Nephron (organoid): ENCODE data around the gene APOO.

ENCODE experiments used
- H3K27ac Mint-ChIP-seq, 3 experiments: 2 replicates each; pipeline ENCODE4 v1.8.0; 2020; ENCODE audit warnings: mixed read lengths in 3 of 3, mild to moderate bottlenecking in 2 of 3, moderate library complexity in 1 of 3
- H3K27me3 Mint-ChIP-seq: 2 replicates; pipeline ENCODE4 v1.8.0; 2021; ENCODE audit warnings: low read depth, mild to moderate bottlenecking, moderate library complexity, mixed read lengths
- H3K36me3 Mint-ChIP-seq: 2 replicates; pipeline ENCODE4 v1.8.0; 2020; ENCODE audit warnings: low read depth, mixed read lengths
- H3K4me1 Mint-ChIP-seq: 2 replicates; pipeline ENCODE4 v1.8.0; 2020; ENCODE audit warnings: mixed read lengths
- H3K4me3 Mint-ChIP-seq, 3 experiments: 2 replicates each; pipeline ENCODE4 v1.8.0; 2020; ENCODE audit warnings: mild to moderate bottlenecking in 3 of 3, mixed read lengths in 3 of 3, moderate library complexity in 2 of 3
- H3K9me3 Mint-ChIP-seq: 2 replicates; pipeline ENCODE4 v1.8.0; 2020; ENCODE audit warnings: mixed read lengths
- CTCF ChIP-seq, 3 experiments: fragments of 200-600 bp; sonication (generic); IDR thresholded peaks; one replicate each; pipeline ENCODE4 v1.5.0; 2021; ENCODE audit warnings: antibody characterized with exemption in 3 of 3; ENCODE audit not compliant: unreplicated experiment in 3 of 3

Gene APOO

GRCh38 chrX:23841847-23842522, 65.8 kb downstream of the APOO start:
- Mint-ChIP-seq H3K4me1 (peaks cover 27% of the 10 kb centered on the region), H3K9me3 (no peaks in the 10 kb centered on the region), H3K4me3 (no peak overlapping the region), H3K27me3 (no peaks in the 10 kb centered on the region), H3K27ac (peak overlapping the region in 2 of 3 experiments; percentile 23 to 87), H3K36me3 (peaks cover 18% of the 10 kb centered on the region)
- no peak for TF ChIP-seq CTCF (IDR thresholded peaks at IDR 0.05; ENCODE audit: unreplicated experiment in 3 of 3)

GRCh38 chrX:23840674-23841073, 67.1 kb downstream of the APOO start:
- Mint-ChIP-seq H3K4me1 (peaks cover 26% of the 10 kb centered on the region), H3K27ac (peak overlapping the region; percentile 13 to 87 (median 30)), H3K4me3 (no peak overlapping the region), H3K27me3 (no peaks in the 10 kb centered on the region), H3K9me3 (no peaks in the 10 kb centered on the region), H3K36me3 (peaks cover 20% of the 10 kb centered on the region)
- no peak for TF ChIP-seq CTCF (IDR thresholded peaks at IDR 0.05; ENCODE audit: unreplicated experiment in 3 of 3)

- H3K9me3 Mint-ChIP-seq: no peaks in the 10 kb centered on the region
- H3K36me3 Mint-ChIP-seq: peaks cover 25% of the 10 kb centered on the region
- no peak overlapping the region for H3K4me3 Mint-ChIP-seq
- peaks cover 10% of the 10 kb centered on the region for H3K4me1 Mint-ChIP-seq
- no peaks in the 10 kb centered on the region for H3K27me3 Mint-ChIP-seq
- peak overlapping the region in 1 of 3 experiments; percentile 51 for H3K27ac Mint-ChIP-seq
- TF ChIP-seq CTCF (IDR thresholded peaks at IDR 0.05; ENCODE audit: unreplicated experiment in 3 of 3): no peak
These were observed 68.8 kb downstream of the APOO start for GRCh38 chrX:23838953-23839352.

GRCh38 chrX:23832721-23833120, 75.0 kb downstream of the APOO start:
- TF ChIP-seq CTCF (IDR thresholded peaks at IDR 0.05; ENCODE audit: unreplicated experiment in 3 of 3): no peak
- Mint-ChIP-seq H3K27me3 (no peaks in the 10 kb centered on the region), H3K4me3 (no peak overlapping the region), H3K9me3 (no peaks in the 10 kb centered on the region), H3K4me1 (no peaks in the 10 kb centered on the region), H3K27ac (no peak overlapping the region), H3K36me3 (peaks cover 7% of the 10 kb centered on the region)

- TF ChIP-seq CTCF (IDR thresholded peaks at IDR 0.05; ENCODE audit: unreplicated experiment in 3 of 3): no peak
- no peaks in the 10 kb centered on the region for H3K4me1 Mint-ChIP-seq
- no peak overlapping the region for H3K4me3 Mint-ChIP-seq
- no peak overlapping the region for H3K27ac Mint-ChIP-seq
- no peaks in the 10 kb centered on the region for H3K27me3 Mint-ChIP-seq
- peaks cover 5% of the 10 kb centered on the region for H3K36me3 Mint-ChIP-seq
- no peaks in the 10 kb centered on the region for H3K9me3 Mint-ChIP-seq
These were observed 78.9 kb downstream of the APOO start for GRCh38 chrX:23828881-23829280.

GRCh38 chrX:23826653-23827052, 81.1 kb downstream of the APOO start:
- no peak overlapping the region for H3K4me3 Mint-ChIP-seq
- H3K27me3 Mint-ChIP-seq: no peaks in the 10 kb centered on the region
- no peak for TF ChIP-seq CTCF (IDR thresholded peaks at IDR 0.05; ENCODE audit: unreplicated experiment in 3 of 3)
- no peaks in the 10 kb centered on the region for H3K4me1 Mint-ChIP-seq
- H3K36me3 Mint-ChIP-seq: peaks cover 5% of the 10 kb centered on the region
- no peaks in the 10 kb centered on the region for H3K9me3 Mint-ChIP-seq
- no peak overlapping the region for H3K27ac Mint-ChIP-seq
